Caki2 (cell line): Measurements from ENCODE around the gene MAP6D1. TPM values are rescaled to one million over a fixed set of nuclear protein-coding genes. Genes with fewer than 3 reads are reported as not detected.
"Not testable (repeated sequence)": the region's sequence is repeated elsewhere in the genome, so short reads cannot be mapped to it uniquely, and the experiment has no call there.

Experiments
- DNase-seq: peaks from one replicate; pipeline ENCODE4 v3.0.0-alpha.2; 2015; ENCODE audit warnings: low read depth
- in situ Hi-C: cut with HindIII; loops from 2 replicates; pipeline ENCODE4 v1.10.0; 2016; ENCODE audit warnings: low sequenced_read_pairs, low pct_unique_long_range_greater_than_20kb, mixed read lengths
- total RNA-seq: library from RNA; depleted of rRNA; stranded (reverse); fragments of >200 nt; shearing (Covaris generic); gene quantifications from 2 replicates; pipeline ENCODE4 v1.2.3, GENCODE V29; 2014; ENCODE audit warnings: low replicate concordance

Gene MAP6D1
- total RNA-seq, 1 experiment from 2014 or later = 4.9 TPM

- DNase-seq = no peak
- in situ Hi-C loops = no loop called here
These were observed 17.0 kb downstream of the MAP6D1 start for GRCh38 chr3:183808355-183808754.

GRCh38 chr3:183807881-183808280, 17.5 kb downstream of the MAP6D1 start:
- in situ Hi-C loops = no loop called here
- no peak for DNase-seq

DNA sequence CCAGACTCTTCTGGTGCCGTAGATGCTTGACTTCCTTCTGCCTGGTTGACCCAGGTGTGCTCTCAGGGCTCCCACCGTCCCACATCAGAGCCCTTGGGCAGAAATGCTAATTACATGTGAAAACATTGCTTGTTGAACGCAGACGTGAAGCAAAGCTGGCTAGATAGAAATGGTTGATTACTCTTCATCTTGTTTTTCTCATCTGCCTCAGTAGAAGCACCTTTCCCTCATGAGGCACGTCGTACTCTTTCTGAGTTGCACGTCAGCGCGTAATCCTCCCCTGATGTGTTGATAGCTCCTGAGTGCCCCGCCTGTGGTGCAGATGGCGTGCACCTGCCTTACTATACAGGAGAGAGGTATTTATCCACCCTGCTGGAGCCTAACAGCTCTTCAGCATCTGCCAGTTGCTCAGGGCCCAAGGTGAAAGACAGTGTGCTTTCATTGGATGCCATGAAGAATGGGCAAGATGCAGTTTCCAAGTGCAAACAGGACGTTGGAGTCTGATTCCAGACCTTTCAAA, 18.1 kb downstream of the MAP6D1 start:
- in situ Hi-C loops = no loop called here
- no peak for DNase-seq

DNA sequence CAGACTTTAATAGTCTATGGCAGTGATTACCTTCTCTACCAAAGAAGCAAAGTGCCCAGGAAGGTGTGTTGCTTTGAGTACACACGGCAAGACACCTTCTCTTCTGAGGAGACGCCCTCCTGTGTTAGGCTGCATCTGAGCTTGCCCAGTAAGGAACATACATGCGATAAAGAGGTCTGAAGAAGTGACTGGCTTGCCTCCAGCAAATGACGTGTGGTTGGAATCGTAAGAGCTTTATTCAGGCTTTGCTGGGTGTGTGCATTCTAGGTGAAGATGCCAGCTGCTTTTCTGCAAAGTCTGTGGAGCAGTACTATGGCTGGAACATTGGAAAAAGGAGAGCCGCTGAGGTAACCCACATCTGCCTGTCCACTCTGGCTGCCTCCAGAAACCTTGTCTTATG, 22.4 kb downstream of the MAP6D1 start:
- no peak for DNase-seq
- in situ Hi-C loops = no loop called here

GRCh38 chr3:183801601-183802000, 23.8 kb downstream of the MAP6D1 start:
- in situ Hi-C loops = no loop called here
- DNase-seq = no peak

DNA sequence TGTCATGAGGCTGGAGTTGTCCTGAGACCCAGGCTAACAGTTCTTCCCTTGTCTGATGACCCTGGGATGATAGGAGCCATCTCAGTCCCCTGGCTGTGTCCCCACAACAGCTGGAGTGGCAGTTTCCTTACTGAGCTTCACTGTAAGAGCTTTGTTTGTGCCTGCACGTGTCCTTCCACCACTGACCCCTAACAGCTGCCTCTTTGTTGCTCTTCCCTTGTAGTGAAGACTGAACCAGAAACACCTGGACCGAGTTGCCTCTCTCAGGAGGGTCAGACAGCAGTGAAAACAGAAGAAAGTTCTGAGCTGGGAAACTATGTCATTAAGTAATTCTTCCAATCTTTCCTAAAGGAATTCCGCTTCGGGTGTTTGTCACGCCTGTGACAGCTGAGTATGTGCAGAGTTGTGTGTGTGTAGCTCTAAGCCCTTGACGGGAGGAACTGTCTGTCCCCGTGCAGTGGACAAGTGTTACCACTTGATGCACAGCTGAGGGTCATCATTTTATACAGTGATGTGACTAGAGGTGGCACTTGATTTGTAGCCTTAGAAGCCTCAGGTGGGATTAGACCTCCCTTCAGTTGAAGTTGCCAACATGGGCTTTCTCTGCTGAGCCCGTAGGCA, 25.0 kb downstream of the MAP6D1 start:
- no peak for DNase-seq
- in situ Hi-C loops = no loop called here

DNA sequence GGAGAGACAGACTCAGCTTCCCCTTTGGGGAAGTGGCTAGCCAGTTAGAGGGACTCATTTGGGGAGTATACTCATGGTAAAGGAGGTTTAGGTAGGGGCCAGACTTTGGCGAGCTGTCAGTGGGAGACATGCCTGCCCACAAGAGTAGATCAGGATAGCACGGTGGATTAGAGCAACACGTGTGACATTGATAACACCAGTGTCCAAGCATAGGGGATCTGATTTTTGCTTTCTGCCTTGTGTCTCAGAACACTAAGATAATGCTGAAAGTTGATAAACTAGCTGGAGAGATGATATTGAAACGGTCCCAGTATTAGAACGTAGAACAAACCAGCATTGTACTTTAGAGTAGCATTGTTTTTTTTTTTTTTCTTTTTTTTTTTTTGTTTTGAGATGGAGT, 25.9 kb downstream of the MAP6D1 start:
- no peak for DNase-seq
- in situ Hi-C loops = no loop called here

- in situ Hi-C loops = no loop called here
- DNase-seq = no peak
These were observed 27.4 kb downstream of the MAP6D1 start for GRCh38 chr3:183797996-183798395.

- in situ Hi-C loops = no loop called here
These were observed 29.0 kb downstream of the MAP6D1 start for GRCh38 chr3:183796372-183796771.

DNA sequence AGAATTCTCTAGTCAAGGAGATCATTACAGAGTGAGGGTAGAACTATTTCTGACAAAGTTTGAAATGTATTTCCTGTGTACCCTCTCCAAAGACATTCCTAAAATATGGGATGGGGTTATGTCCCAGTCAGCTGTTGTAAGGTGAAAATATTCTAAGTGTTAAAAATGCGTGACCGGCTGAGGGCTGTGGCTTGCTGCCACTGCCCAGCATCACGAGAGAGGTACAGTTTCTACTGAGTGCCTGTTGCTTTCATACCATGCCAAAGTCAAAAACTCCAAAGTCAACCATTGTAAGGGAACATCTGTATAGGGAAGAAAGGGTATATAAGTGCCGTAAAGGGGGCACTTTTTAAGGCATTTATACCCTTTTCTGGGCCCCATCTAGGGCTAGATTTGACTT, 30.9 kb downstream of the MAP6D1 start:
- in situ Hi-C loops = no loop called here
- DNase-seq = no peak

More at GRCh38 chr3:183796372-183796771, 29.0 kb downstream of the MAP6D1 start:
- no peak for DNase-seq

GRCh38 chr3:183792976-183793375, 32.4 kb downstream of the MAP6D1 start:
- in situ Hi-C loops = no loop called here
- no peak for DNase-seq

- in situ Hi-C loops = no loop called here
- no peak for DNase-seq
These were observed 34.7 kb downstream of the MAP6D1 start for GRCh38 chr3:183790700-183791099.

- in situ Hi-C loops = no loop called here
- DNase-seq = no peak
These were observed 35.6 kb downstream of the MAP6D1 start for GRCh38 chr3:183789826-183790225.

- in situ Hi-C loops, DNase-seq: not testable (repeated sequence)
These were observed 40.9 kb downstream of the MAP6D1 start for GRCh38 chr3:183784503-183784902.

GRCh38 chr3:183782576-183783276, 42.7 kb downstream of the MAP6D1 start:
- no peak for DNase-seq
- in situ Hi-C loops = no loop called here

DNA sequence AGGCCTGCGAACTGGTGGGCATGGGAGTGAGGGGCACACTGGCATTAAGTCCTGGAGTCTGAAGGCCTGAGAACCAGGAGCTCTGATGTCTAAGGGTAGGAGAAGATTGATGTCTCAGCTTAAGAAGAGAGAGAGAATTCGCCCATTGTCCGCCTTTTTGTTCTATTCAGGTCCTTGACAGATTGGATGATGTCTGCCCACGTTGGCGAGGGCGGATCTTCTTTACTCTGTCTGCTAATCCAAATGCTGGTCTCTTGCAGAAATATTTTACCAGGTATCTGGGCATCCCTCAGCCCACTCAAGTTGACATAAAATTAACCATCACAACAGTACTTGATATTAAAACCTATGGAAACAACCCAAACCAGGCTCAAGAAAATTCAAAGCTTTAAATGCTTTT, 44.1 kb downstream of the MAP6D1 start:
- in situ Hi-C loops = no loop called here
- no peak for DNase-seq

DNA sequence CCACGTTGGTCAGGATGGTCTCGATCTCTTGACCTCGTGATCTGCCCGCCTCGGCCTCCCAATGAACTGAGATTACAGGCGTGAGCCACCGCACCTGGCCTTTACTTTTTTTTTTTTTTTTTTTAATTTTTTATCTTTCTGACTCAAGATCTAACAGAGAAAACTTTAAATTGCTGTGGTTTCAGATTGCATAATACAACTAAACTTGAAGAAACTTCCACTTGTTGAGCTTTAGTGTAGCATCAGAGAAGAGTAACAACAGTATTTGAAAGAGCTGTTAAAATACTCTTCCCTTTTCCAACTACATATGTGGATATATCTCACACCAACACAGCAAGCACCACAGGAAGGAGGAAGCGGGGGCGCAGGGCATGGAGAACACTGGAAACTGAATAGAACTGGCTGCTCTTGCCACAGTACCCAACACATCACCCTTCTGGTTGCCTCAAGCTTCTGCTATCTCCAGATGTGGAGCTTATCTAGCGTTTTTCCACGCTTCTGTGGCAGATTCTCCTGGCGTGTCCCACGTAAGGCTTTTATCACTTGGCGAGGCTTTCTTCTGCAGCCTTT, 45.4 kb downstream of the MAP6D1 start:
- in situ Hi-C loops = no loop called here
- DNase-seq = no peak

DNA sequence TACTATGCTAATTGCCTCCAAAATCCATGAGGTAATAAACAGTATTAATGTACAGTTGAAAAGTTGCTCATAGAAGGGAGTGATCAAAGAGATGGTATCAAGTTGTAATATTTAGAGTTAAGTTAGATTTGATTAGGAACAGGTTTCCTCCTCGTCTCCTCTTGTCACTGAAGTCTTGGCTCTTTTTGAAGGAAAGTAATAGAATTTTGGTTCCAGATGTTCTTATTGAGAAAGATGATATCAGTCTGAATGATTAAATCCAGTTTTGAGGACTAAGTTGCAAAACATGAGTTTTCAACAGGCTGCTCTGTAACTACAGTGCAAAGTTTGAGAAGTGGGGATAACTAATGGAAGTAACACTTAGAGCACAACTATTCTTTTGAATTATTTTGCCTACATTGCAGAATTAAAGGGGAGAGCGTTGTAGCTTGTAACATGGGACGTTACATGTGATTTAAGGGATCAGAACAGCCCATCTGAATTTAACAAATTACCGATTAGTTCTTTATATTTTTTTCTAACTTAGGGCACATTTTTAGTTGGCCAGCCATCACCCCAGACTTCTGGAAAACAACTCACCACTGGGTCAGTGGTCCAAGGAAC, 48.3 kb downstream of the MAP6D1 start:
- DNase-seq = no peak
- in situ Hi-C loops = no loop called here

DNA sequence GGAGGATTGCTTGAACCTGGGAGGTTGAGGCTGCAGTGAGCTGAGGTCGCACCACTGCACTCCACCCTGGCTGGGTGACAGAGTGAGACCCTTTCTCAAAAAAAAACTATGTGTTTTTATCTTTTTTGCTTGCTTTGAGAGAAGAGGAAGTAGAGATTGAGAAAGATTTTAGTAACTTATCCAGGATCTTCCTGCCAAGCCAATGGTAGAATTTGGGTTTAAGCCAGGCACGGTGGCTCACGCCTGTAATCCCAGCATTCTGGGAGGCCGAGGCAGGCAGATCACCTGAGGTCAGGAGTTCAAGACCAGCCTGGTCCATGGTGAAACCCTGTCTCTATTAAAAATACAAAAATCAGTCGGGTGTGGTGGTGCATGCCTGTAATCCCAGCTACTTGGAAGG, 48.9 kb downstream of the MAP6D1 start:
- DNase-seq, in situ Hi-C loops: not testable (repeated sequence)
